Uterus (tissue), 4 donors: ENCODE measurements around the gene OPCML. TPM values are rescaled to one million over a fixed set of nuclear protein-coding genes. Genes with fewer than 3 reads are reported as not detected.

Experiments
- DNase-seq, 2 donors: peaks; one replicate each; pipeline ENCODE4 v3.0.0-alpha.2; 2019 to 2020
- H3K27ac ChIP-seq, 2 donors: fragments of 200-600 bp; sonication (generic); 1 replicate in 1 of 2; 2 replicates in 1 of 2; pipeline ENCODE4 v1.5.1; 2016 to 2018
- H3K27me3 ChIP-seq, 2 donors: fragments of 200-600 bp; sonication (generic); one replicate each; pipeline ENCODE4 v1.5.1; 2018 to 2019; ENCODE audit warnings: control low read depth in 1 of 2
- H3K36me3 ChIP-seq, 2 donors: fragments of 200-600 bp; sonication (generic); one replicate each; pipeline ENCODE4 v1.5.1; 2019; ENCODE audit warnings: control low read depth in 1 of 2
- H3K4me1 ChIP-seq, 2 donors: fragments of 200-600 bp; sonication (generic); one replicate each; pipeline ENCODE4 v1.5.1; 2018 to 2019; ENCODE audit warnings: control low read depth in 1 of 2
- H3K4me3 ChIP-seq, 2 donors: fragments of 200-600 bp; sonication (generic); 1 replicate in 1 of 2; 2 replicates in 1 of 2; pipeline ENCODE4 v1.5.1; 2018 to 2019; ENCODE audit warnings: mild to moderate bottlenecking in 1 of 2
- H3K9me3 ChIP-seq, 2 donors: fragments of 200-600 bp; sonication (generic); one replicate each; pipeline ENCODE4 v1.5.1; 2019; ENCODE audit warnings: control low read depth in 1 of 2
- POLR2A ChIP-seq, 2 donors: fragments of 450-650 bp; IDR thresholded peaks; one replicate each; pipeline ENCODE4 v1.6.1; 2016; ENCODE audit warnings: antibody characterized with exemption in 2 of 2, mild to moderate bottlenecking in 1 of 2, moderate library complexity in 1 of 2
- intact Hi-C: fragments of 100-400 bp; cut with DNase I; formaldehyde crosslinking; loops from one replicate; pipeline ENCODE4 v1.15.1; 2023; ENCODE audit warnings: low total_unique reads
- total RNA-seq, 4 donors: library from RNA; depleted of rRNA in 3 of 4; stranded (reverse); fragments of >200 nt in 3 of 4; gene quantifications; one replicate each; pipeline versions ENCODE4 v1.1.0 to v1.2.4, GENCODE V29; 2014 to 2023
- TF ChIP-seq, protein P1 (sequence below), 4 experiments: fragments of 200-600 bp in 2 of 4; fragments of 450-650 bp in 2 of 4; sonication (generic) in 2 of 4; IDR thresholded peaks; one replicate each; pipeline ENCODE4 v1.5.1; 2016 to 2019; ENCODE audit warnings: antibody characterized with exemption in 4 of 4, mild to moderate bottlenecking in 2 of 4, moderate library complexity in 1 of 4
- donor health status: DM: yes; HTN: yes; CAD: no.

OPCML gene
- total RNA-seq, 4 donors from 2014 or later = under 0.01 to 3.9 (median 1.7) TPM

DNA sequence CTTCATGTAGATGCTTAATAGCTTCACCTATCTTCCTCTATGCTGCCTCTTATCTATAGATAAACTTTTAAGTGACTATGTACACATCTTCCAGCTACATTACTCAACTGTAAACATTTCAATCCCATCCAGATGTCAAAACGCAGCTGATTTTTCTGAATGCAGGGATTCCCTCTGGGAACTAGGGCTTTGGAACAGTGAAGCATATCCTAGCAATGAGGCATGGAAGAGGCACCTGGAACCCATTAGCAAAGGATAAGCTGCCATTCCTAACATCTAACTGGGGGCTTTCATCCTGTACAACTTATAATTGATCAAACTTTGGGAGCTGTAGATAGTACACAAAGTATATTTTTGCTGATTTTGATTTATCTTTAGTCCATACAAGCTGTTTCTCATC is 40.8 kb upstream of the OPCML start:
- no peak overlapping the region for H3K27ac ChIP-seq
- H3K9me3 ChIP-seq = no peaks in the 10 kb centered on the region
- intact Hi-C loops = no loop called here
- H3K36me3 ChIP-seq = no peaks in the 10 kb centered on the region
- H3K4me3 ChIP-seq = no peak overlapping the region
- no peak for DNase-seq
- no peaks in the 10 kb centered on the region for H3K4me1 ChIP-seq
- no peak for TF ChIP-seq POLR2A (IDR thresholded peaks at IDR 0.05)
- TF ChIP-seq, protein P1, sequence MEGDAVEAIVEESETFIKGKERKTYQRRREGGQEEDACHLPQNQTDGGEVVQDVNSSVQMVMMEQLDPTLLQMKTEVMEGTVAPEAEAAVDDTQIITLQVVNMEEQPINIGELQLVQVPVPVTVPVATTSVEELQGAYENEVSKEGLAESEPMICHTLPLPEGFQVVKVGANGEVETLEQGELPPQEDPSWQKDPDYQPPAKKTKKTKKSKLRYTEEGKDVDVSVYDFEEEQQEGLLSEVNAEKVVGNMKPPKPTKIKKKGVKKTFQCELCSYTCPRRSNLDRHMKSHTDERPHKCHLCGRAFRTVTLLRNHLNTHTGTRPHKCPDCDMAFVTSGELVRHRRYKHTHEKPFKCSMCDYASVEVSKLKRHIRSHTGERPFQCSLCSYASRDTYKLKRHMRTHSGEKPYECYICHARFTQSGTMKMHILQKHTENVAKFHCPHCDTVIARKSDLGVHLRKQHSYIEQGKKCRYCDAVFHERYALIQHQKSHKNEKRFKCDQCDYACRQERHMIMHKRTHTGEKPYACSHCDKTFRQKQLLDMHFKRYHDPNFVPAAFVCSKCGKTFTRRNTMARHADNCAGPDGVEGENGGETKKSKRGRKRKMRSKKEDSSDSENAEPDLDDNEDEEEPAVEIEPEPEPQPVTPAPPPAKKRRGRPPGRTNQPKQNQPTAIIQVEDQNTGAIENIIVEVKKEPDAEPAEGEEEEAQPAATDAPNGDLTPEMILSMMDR (IDR thresholded peaks at IDR 0.05) = no peak
- H3K27me3 ChIP-seq = no peaks in the 10 kb centered on the region

DNA sequence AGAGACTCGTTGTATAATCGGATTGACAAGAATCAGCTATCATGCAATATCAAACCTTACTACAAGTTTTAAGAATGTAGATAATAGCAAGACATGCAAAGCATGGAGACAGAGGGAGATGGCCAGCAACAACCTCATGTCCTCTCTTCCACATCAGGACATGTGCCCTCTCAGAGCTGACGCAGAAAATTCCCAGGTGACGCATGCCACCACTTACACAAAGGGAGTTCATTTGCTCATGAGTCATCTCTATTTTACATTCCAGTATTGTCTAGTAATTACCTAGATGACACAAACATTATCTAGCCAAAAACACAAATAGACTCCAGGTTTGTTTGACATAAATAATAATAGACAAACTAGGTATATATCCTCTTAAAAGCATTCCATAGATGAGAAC is 38.1 kb upstream of the OPCML start:
- TF ChIP-seq POLR2A (IDR thresholded peaks at IDR 0.05) = no peak
- TF ChIP-seq, protein P1 (IDR thresholded peaks at IDR 0.05) = no peak
- intact Hi-C loops = no loop called here
- no peak overlapping the region for H3K4me3 ChIP-seq
- no peaks in the 10 kb centered on the region for H3K36me3 ChIP-seq
- H3K27ac ChIP-seq = no peak overlapping the region
- DNase-seq = no peak
- no peaks in the 10 kb centered on the region for H3K9me3 ChIP-seq
- no peaks in the 10 kb centered on the region for H3K4me1 ChIP-seq
- H3K27me3 ChIP-seq = no peaks in the 10 kb centered on the region

DNA sequence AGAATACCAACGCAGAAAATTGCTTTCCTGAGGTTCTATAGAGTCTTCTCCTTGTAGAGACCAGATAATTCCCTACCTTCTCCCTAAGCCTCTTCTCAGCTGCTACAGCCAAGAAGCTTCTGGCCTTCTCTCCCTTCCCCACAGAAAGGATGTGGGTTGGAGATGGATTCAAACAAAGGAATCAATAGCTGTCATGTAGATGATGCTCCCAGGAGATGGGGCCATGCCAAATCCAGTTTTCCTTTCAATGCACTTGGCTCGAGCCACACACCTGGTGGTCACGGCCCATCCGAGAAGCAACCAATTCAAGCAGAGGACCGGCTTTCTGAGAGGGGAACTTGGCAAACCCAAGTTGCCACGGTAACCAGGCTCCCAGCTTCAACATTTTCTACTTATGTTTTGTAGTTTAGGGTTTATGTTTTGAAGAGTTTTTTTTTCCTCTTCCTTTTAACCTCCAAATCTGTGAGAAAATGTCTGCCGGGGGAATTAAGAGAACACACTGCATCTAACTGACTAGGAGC is 31.3 kb upstream of the OPCML start:
- DNase-seq = no peak
- H3K4me1 ChIP-seq = no peaks in the 10 kb centered on the region
- no peaks in the 10 kb centered on the region for H3K36me3 ChIP-seq
- no peak overlapping the region for H3K4me3 ChIP-seq
- intact Hi-C loops = no loop called here
- TF ChIP-seq, protein P1 (IDR thresholded peaks at IDR 0.05) = no peak
- TF ChIP-seq POLR2A (IDR thresholded peaks at IDR 0.05) = no peak
- H3K9me3 ChIP-seq = no peaks in the 10 kb centered on the region
- no peaks in the 10 kb centered on the region for H3K27me3 ChIP-seq
- no peak overlapping the region for H3K27ac ChIP-seq

DNA sequence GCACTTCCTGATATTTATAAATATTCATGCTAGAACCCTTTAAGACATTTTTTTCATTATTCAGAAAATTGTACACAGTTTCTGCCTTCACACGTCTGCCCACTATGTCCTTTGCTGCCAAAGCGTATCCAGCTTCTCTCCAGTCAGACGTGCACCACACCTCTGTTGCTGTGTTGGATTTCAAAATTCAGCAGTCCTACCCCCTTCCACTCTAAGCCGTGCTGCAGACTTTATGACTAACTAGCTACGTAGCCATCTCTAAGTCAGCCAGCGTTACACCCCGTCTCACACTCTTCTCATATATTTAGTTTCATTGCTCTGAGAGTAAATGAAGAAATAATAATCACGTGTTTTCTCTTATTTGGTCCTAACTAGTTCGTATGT is 28.2 kb upstream of the OPCML start:
- Histone ChIP-seq H3K27ac (no peak overlapping the region), H3K4me1 (no peaks in the 10 kb centered on the region), H3K9me3 (no peaks in the 10 kb centered on the region), H3K27me3 (no peaks in the 10 kb centered on the region), H3K36me3 (no peaks in the 10 kb centered on the region), H3K4me3 (no peak overlapping the region)
- intact Hi-C loops = no loop called here
- TF ChIP-seq, protein P1 (IDR thresholded peaks at IDR 0.05) = no peak
- TF ChIP-seq POLR2A (IDR thresholded peaks at IDR 0.05) = no peak
- no peak for DNase-seq

DNA sequence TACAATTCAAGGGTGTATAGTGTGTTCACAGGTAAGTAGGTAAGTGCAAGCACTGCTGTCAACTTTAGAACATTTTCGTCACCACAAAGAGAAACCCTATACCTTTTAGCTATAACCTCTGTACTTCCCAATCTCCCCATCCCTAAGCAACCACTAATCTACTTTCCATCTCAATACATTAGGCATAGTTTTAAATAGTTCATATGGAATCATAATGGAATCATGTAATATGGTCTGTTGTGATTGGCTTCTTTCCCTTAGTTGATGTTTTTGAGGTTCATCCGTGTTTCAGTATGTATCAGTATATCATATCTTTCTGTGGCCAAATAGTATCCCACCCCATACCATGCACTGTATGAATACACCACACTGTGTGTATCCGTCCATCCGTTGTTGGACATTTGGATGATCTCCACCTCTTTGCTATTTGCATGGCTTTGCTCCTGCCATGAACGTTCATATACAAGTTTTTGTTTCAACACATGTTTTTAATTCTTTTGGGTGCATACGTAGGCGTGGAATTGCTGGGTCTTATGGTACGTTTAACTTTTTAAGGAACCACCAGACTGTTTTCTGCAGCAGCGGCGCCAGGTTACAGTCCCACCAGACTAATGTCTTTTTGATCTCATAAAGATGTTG is 27.7 kb upstream of the OPCML start:
- H3K36me3 ChIP-seq = no peaks in the 10 kb centered on the region
- TF ChIP-seq, protein P1 (IDR thresholded peaks at IDR 0.05) = no peak
- TF ChIP-seq POLR2A (IDR thresholded peaks at IDR 0.05) = no peak
- H3K27me3 ChIP-seq = no peaks in the 10 kb centered on the region
- no peaks in the 10 kb centered on the region for H3K4me1 ChIP-seq
- H3K27ac ChIP-seq = no peak overlapping the region
- no peak for DNase-seq
- intact Hi-C loops = no loop called here
- H3K9me3 ChIP-seq = no peaks in the 10 kb centered on the region
- H3K4me3 ChIP-seq = no peak overlapping the region
